ENCODE measurements around the gene SPOCK1. TPM values are rescaled to one million over a fixed set of nuclear protein-coding genes. Genes with fewer than 3 reads are reported as not detected.

Gene SPOCK1
- total RNA-seq, 1 experiment from 2014 or later = 10.9 TPM

DNA sequence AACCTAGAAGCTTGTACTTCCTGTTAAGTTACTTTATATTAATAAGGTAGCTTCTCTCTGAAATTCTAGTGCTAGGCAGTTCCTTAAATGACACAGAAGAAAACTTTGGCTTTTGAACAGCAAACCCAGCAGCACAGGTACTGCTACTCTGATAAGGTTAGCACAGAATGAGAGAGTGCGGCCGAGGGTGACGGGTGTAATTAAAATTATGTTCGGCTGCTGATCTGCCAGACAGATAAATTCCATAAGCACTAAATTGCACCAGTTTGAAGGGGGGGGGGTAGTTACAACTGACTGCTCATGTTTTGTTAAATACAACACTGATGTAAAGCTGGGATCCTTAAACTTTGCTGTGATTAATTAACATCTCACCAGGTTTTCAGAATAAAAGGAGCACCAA, 475.1 kb downstream of the SPOCK1 start:
- Histone ChIP-seq H2BK20ac (ENCODE audit: low read depth, low read length, poor library complexity, severe bottlenecking) (no peak overlapping the region), H3K9me3 (ENCODE audit: control insufficient read depth, low read depth, low read length) (no peaks in the 10 kb centered on the region), H2AFZ (ENCODE audit: low read length) (no peak overlapping the region), H3K4ac (ENCODE audit: low read depth, low read length) (no peak overlapping the region), H3K18ac (ENCODE audit: insufficient read length, low read depth, low read length) (no peak overlapping the region), H2BK120ac (ENCODE audit: low read depth, low read length, poor library complexity, severe bottlenecking) (no peak overlapping the region), H3K56ac (ENCODE audit: insufficient read length, low read depth, low read length) (no peak overlapping the region), H3K14ac (ENCODE audit: insufficient read depth, low read length) (no peak overlapping the region), H4K8ac (replicated peaks; ENCODE audit: insufficient read length, low read depth, low read length) (no peak overlapping the region), H3K23ac (ENCODE audit: insufficient read length, low read depth, low read length) (no peak overlapping the region), H3T11ph (ENCODE audit: low read length) (no peak overlapping the region), H3K4me1 (ENCODE audit: insufficient read depth, low read length) (no peaks in the 10 kb centered on the region; the same call in 1 of the 2 replicates), H3K9ac (ENCODE audit: extremely low read depth, insufficient read length, low read length) (no peak overlapping the region), H3K79me2 (ENCODE audit: insufficient read depth, low read length) (no peaks in the 10 kb centered on the region), H2AK5ac (ENCODE audit: insufficient read length, low read length) (no peak overlapping the region), H3K27me3 (ENCODE audit: insufficient read depth, low read length) (no peaks in the 10 kb centered on the region), H4K5ac (ENCODE audit: insufficient read length, low read depth, low read length) (no peak overlapping the region), H3K79me1 (ENCODE audit: insufficient read depth, low read depth, low read length, poor library complexity, severe bottlenecking) (no peaks in the 10 kb centered on the region), H3K23me2 (ENCODE audit: insufficient read length, low read depth, low read length, poor library complexity, severe bottlenecking) (no peaks in the 10 kb centered on the region), H4K91ac (ENCODE audit: insufficient read length, low read depth, low read length) (no peak overlapping the region), H4K20me1 (ENCODE audit: control insufficient read depth, insufficient read depth, insufficient read length) (no peaks in the 10 kb centered on the region), H2BK5ac (ENCODE audit: insufficient read length, low read length) (no peak overlapping the region), H2BK15ac (ENCODE audit: low read depth, low read length) (no peak overlapping the region), H3K27ac (ENCODE audit: insufficient read length, low read depth, low read length) (no peak overlapping the region), H2BK12ac (ENCODE audit: insufficient read length, low read depth, low read length) (no peak overlapping the region), H3K4me2 (ENCODE audit: insufficient read depth, insufficient read length, low read length) (no peak overlapping the region)
- H3K9me3 Mint-ChIP-seq = no peaks in the 10 kb centered on the region
- 0 out of 4 replicates have a peak, but pooled peaks cover 0 to 2% of the 10 kb centered on the region in 2 experiments for H3K4me1 Mint-ChIP-seq
- DNase-seq = no peak
- no peak overlapping the region for H3K4me3 Mint-ChIP-seq
- no CpG with 5 or more reads among the region's 4 CpGs for WGBS (ENCODE audit: extremely low coverage, insufficient read length, low lambda C conversion rate)
- TF ChIP-seq, protein P1, sequence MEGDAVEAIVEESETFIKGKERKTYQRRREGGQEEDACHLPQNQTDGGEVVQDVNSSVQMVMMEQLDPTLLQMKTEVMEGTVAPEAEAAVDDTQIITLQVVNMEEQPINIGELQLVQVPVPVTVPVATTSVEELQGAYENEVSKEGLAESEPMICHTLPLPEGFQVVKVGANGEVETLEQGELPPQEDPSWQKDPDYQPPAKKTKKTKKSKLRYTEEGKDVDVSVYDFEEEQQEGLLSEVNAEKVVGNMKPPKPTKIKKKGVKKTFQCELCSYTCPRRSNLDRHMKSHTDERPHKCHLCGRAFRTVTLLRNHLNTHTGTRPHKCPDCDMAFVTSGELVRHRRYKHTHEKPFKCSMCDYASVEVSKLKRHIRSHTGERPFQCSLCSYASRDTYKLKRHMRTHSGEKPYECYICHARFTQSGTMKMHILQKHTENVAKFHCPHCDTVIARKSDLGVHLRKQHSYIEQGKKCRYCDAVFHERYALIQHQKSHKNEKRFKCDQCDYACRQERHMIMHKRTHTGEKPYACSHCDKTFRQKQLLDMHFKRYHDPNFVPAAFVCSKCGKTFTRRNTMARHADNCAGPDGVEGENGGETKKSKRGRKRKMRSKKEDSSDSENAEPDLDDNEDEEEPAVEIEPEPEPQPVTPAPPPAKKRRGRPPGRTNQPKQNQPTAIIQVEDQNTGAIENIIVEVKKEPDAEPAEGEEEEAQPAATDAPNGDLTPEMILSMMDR (conservative IDR thresholded peaks at IDR 0.05) = no peak
- H3K36me3 Mint-ChIP-seq (ENCODE audit: insufficient read depth in 1 of 3, low read depth in 3 of 3) = no peaks in the 10 kb centered on the region; a peak in 1 of 7 replicates
- H3K27ac Mint-ChIP-seq = no peak overlapping the region
- no peaks in the 10 kb centered on the region; the same call in none of the 2 replicates for H3K27me3 Mint-ChIP-seq (ENCODE audit: low read depth)

All from H9 (cell line).